Loucy (cell line): ENCODE results near the gene POLR2L.

ENCODE experiments used
- EZH2phosphoT487 ChIP-seq: fragments of 200-600 bp; IDR thresholded peaks from 2 replicates; pipeline ENCODE4 v1.6.1; 2018; ENCODE audit warnings: antibody characterized with exemption, mild to moderate bottlenecking, moderate library complexity, borderline replicate concordance
- TF ChIP-seq, protein P1 (sequence below): fragments of 200-600 bp; sonication (generic); conservative IDR thresholded peaks from 2 replicates; pipeline ENCODE4 v1.5.1; 2014; ENCODE audit warnings: mild to moderate bottlenecking, antibody characterized with exemption, low read length

DNA sequence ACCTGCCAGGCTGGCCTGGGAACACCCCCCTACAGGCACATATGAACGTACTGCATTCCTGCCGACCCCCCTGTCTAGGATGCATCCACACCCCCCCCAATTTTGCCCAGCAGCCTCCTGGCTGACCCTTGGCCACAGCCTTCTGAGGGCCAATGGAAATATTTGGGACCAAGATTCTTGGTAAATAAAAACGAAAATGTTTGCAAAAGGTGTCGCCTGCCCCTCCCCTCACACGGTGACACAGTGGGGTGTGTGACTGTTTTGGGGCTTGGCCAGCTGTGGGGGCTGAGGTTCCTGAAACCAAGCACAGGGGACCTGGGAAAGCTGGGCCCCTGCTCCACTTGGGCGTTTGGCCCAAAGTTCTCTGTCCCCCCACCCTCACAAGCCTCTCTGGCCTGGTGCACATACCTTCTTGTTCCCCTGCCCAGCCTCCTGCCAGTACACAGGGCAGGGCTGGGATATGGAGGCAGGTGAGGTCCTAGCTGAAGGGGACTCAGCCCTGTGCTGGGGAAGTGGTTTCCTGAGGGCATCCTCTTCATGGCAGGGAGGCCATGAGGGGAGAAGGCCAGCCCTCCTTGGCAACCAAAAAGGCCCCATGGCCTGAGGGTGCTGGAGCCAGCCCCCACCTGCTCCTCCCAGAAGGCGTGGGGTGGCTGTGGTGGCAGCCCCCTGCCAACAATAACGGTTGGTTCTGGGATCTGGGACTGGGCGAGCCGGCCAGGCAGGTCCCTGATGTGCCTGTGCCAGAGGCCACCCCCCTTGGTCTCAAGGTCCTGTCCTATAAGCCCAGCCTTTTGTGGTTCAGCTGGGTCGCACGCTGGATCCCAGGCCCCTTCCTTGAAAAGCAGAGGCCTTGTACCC lies 16.7 kb downstream of the POLR2L start:
- TF ChIP-seq, protein P1, sequence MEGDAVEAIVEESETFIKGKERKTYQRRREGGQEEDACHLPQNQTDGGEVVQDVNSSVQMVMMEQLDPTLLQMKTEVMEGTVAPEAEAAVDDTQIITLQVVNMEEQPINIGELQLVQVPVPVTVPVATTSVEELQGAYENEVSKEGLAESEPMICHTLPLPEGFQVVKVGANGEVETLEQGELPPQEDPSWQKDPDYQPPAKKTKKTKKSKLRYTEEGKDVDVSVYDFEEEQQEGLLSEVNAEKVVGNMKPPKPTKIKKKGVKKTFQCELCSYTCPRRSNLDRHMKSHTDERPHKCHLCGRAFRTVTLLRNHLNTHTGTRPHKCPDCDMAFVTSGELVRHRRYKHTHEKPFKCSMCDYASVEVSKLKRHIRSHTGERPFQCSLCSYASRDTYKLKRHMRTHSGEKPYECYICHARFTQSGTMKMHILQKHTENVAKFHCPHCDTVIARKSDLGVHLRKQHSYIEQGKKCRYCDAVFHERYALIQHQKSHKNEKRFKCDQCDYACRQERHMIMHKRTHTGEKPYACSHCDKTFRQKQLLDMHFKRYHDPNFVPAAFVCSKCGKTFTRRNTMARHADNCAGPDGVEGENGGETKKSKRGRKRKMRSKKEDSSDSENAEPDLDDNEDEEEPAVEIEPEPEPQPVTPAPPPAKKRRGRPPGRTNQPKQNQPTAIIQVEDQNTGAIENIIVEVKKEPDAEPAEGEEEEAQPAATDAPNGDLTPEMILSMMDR: no peak
- TF ChIP-seq EZH2phosphoT487: no peak
